Endothelial cell of umbilical vein (primary cell): Measurements from ENCODE around the gene POLR2F. TPM values are rescaled to one million over a fixed set of nuclear protein-coding genes. Genes with fewer than 3 reads are reported as not detected.
"Not testable (repeated sequence)": the region's sequence is repeated elsewhere in the genome, so short reads cannot be mapped to it uniquely, and the experiment has no call there.

ENCODE experiments used
- BruUV-seq: library from RNA; stranded (reverse); fragments of 400-500 nt; replicated peaks from 2 replicates; lab custom pipeline; 2021; lab: Mats Ljungman, UMichigan
- CTCF ChIA-PET: fragments of 300-600, 350-600 bp; sonication (Branson Sonifier 250); formaldehyde crosslinking; loops from one replicate; lab custom pipeline; 2021; ENCODE audit warnings: antibody characterized with exemption, inconsistent platforms; lab: Charles Lee
- POLR2A ChIA-PET: fragments of 300-600, 350-600 bp; sonication (Branson Sonifier 250); formaldehyde crosslinking; loops from one replicate; lab custom pipeline; 2021; ENCODE audit warnings: antibody characterized with exemption, inconsistent platforms; lab: Charles Lee
- DNase-seq: peaks from one replicate; pipeline ENCODE4 v3.0.0-alpha.2; 2011; ENCODE audit warnings: low read depth, low spot score
- FAIRE-seq: peaks from 2 replicates; lab custom pipeline; 2011; peaks lifted over from hg19 to GRCh38; lab: Jason Lieb, UNC
- H2AFZ ChIP-seq: 2 replicates; pipeline ENCODE4 v1.6.0; 2012; ENCODE audit warnings: low read depth, low read length, control low read depth, inconsistent platforms
- H3K27ac ChIP-seq: 2 replicates; pipeline ENCODE4 v1.5.1; 2011; ENCODE audit warnings: low read depth, mild to moderate bottlenecking, control low read depth, low read length, moderate library complexity; ENCODE audit not compliant: insufficient read depth
- H3K27me3 ChIP-seq, 2 experiments: 2 replicates each; pipeline versions ENCODE4 v1.6.0 to v1.6.1; 2011; ENCODE audit warnings: low read length in 2 of 2, mixed read lengths in 1 of 2; ENCODE audit not compliant: control insufficient read depth in 2 of 2, insufficient read depth in 2 of 2
- H3K36me3 ChIP-seq, 2 experiments: 2 replicates in 1 of 2; 3 replicates in 1 of 2; pipeline ENCODE4 v1.5.1; 2011; ENCODE audit warnings: low read length in 2 of 2, mild to moderate bottlenecking in 1 of 2, moderate library complexity in 1 of 2; ENCODE audit not compliant: control insufficient read depth in 2 of 2, insufficient read depth in 2 of 2; ENCODE audit errors: extremely low read depth in 1 of 2
- H3K4me1 ChIP-seq: 3 replicates; pipeline ENCODE4 v1.5.1; 2011; ENCODE audit warnings: mild to moderate bottlenecking, low read length; ENCODE audit not compliant: control insufficient read depth, insufficient read depth; ENCODE audit errors: extremely low read depth
- H3K4me2 ChIP-seq: 2 replicates; pipeline ENCODE4 v1.6.1; 2011; ENCODE audit warnings: low read length, control low read depth, mixed read lengths; ENCODE audit not compliant: insufficient read depth
- H3K4me3 ChIP-seq, 3 experiments: fragments of 200-600 bp in 1 of 3; sonication (generic), shearing (Covaris generic) in 1 of 3; replicated peaks in 1 of 3; 2 replicates each; pipeline ENCODE4 v1.5.1; 2011 to 2016; ENCODE audit warnings: control low read depth in 3 of 3, low read length in 3 of 3, mild to moderate bottlenecking in 2 of 3, inconsistent platforms in 1 of 3, low read depth in 1 of 3, moderate library complexity in 1 of 3; ENCODE audit not compliant: insufficient read depth in 1 of 3
- H3K79me2 ChIP-seq: 2 replicates; pipeline ENCODE4 v1.6.0; 2012; ENCODE audit warnings: low read length, inconsistent platforms; ENCODE audit not compliant: control insufficient read depth, insufficient read depth
- H3K9ac ChIP-seq: replicated peaks from 2 replicates; pipeline ENCODE3; 2011; ENCODE audit warnings: low read length, control low read depth; ENCODE audit not compliant: insufficient read depth; ENCODE audit errors: extremely low read depth
- H3K9me1 ChIP-seq: replicated peaks from 3 replicates; pipeline ENCODE4 v1.6.0; 2011; ENCODE audit warnings: mild to moderate bottlenecking, low read length; ENCODE audit not compliant: control insufficient read depth, insufficient read depth; ENCODE audit errors: extremely low read depth
- H3K9me3 ChIP-seq: replicated peaks from 2 replicates; pipeline ENCODE4 v1.5.1; 2012; ENCODE audit warnings: low read length, inconsistent platforms; ENCODE audit not compliant: control insufficient read depth, insufficient read depth
- H4K20me1 ChIP-seq: replicated peaks from 2 replicates; pipeline ENCODE3; 2011; ENCODE audit warnings: mild to moderate bottlenecking, low read length; ENCODE audit not compliant: control insufficient read depth, insufficient read depth; ENCODE audit errors: extremely low read depth
- GATA2 ChIP-seq: IDR thresholded peaks from 2 replicates; pipeline ENCODE4 v1.7.0; 2011; ENCODE audit warnings: low read depth, mild to moderate bottlenecking, moderate library complexity, mixed read lengths, low read length; ENCODE audit not compliant: insufficient read length, insufficient read depth
- JUN ChIP-seq: IDR thresholded peaks from 2 replicates; pipeline ENCODE4 v1.6.1; 2011; ENCODE audit warnings: borderline replicate concordance, low read depth; ENCODE audit not compliant: insufficient read length, insufficient read depth
- POLR2A ChIP-seq: IDR thresholded peaks from 2 replicates; pipeline ENCODE4 v1.6.1; 2012; ENCODE audit warnings: low read depth, mild to moderate bottlenecking, control low read depth, low read length
- POLR2AphosphoS5 ChIP-seq: IDR thresholded peaks from 2 replicates; pipeline ENCODE4 v1.6.1; 2012; ENCODE audit warnings: low read depth, mild to moderate bottlenecking, control low read depth, low read length, moderate library complexity; ENCODE audit not compliant: insufficient read depth
- dilution Hi-C: fragments of 300-500 bp; cut with MboI; formaldehyde crosslinking; loops from one replicate; pipeline ENCODE4 v1.15.0; 2019; ENCODE audit warnings: low sequenced_read_pairs; ENCODE audit not compliant: extremely low pct_ligation_motif_present
- intact Hi-C: fragments of 100-400 bp; cut with micrococcal nuclease; formaldehyde crosslinking; loops from one replicate; pipeline ENCODE4 v1.10.0; 2022
- polyA plus RNA-seq, 4 experiments: library from polyadenylated mRNA; depleted of rRNA in 3 of 4; stranded (reverse) in 3 of 4; unstranded in 1 of 4; fragments of >200 nt; gene quantifications; 2 replicates each; pipeline versions ENCODE4 v1.2.1 to v1.2.3, GENCODE V29; 2011 to 2012; ENCODE audit warnings: missing spikeins in 1 of 4
- total RNA-seq: library from RNA; stranded (reverse); gene quantifications from 2 replicates; pipeline ENCODE4 v1.2.3, GENCODE V29; 2021
- TF ChIP-seq, protein P1 (sequence below), 2 donors: IDR thresholded peaks; 1 replicate in 1 of 2; 2 replicates in 1 of 2; pipeline ENCODE4 v1.5.1; 2011; ENCODE audit warnings: low read length in 2 of 2, mild to moderate bottlenecking in 2 of 2, moderate library complexity in 2 of 2, control low read depth in 1 of 2, inconsistent platforms in 1 of 2, low read depth in 1 of 2; ENCODE audit not compliant: insufficient read depth in 1 of 2; ENCODE audit errors: extremely low read depth in 1 of 2

Gene POLR2F
- total and polyA plus RNA-seq, 2 donors (not counting 3 experiments of a cell fraction or from before 2014, with no cell fraction given), result 106 to 112 TPM

DNA sequence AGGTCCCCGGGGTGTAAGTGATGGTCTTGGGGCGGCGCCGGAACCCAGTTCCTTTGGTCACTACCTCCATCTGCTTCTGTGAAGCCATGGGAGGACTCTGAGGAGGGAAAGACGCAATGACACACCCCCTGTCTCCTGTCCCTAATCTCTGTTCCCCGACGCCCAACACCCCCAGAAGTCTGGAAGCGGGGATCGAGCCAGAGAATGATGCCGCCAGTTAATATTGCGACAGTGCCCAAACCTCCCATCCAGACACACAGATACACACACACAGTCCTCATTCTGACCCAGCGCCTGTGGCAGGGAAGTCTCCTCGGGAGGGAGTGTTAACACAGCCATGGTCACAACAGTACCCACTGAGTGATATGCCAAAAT lies 450 bp upstream of the POLR2F start:
- H3K79me2 ChIP-seq, result peaks cover 15% of the 10 kb centered on the region
- intact Hi-C loops, result loop anchor here (2.0 to 5.0 kb wide), 3 partner anchors 18 to 136 kb away; partner anchors contain the start of gene MICALL1
- H3K4me2 ChIP-seq, result peak overlapping the region; percentile 93
- no peaks in the 10 kb centered on the region for H4K20me1 ChIP-seq
- dilution Hi-C loops, result no loop called here
- H3K4me1 ChIP-seq, result peaks cover 14% of the 10 kb centered on the region
- H3K27ac ChIP-seq, result no peak overlapping the region
- H3K4me3 ChIP-seq, result peak overlapping the region; percentile 7 to 96 (median 54)
- ChIA-PET POLR2A (interaction anchor here (0.9 kb wide), 1 partner anchor 16 kb away, joined by 3 read pairs; no protein-coding TSS in a partner anchor), CTCF (interaction anchor here (0.9 to 1.3 kb wide), 6 partner anchors 13 to 136 kb away, joined by 3 to 6 read pairs (median 4); partner anchors contain the start of gene MICALL1)
- no peak for DNase-seq
- FAIRE-seq, result peak; percentile 43
- peak overlapping the region; percentile 42 for H2AFZ ChIP-seq
- peaks cover 7 to 12% of the 10 kb centered on the region in 2 experiments for H3K36me3 ChIP-seq
- H3K27me3 ChIP-seq, result no peaks in the 10 kb centered on the region
- TF ChIP-seq POLR2A (no peak), POLR2AphosphoS5 (no peak), GATA2 (no peak)
- H3K9me3 ChIP-seq, result no peaks in the 10 kb centered on the region
- TSS peak; percentile 28 for BruUV-seq
- no peaks in the 10 kb centered on the region for H3K9me1 ChIP-seq
- H3K9ac ChIP-seq, result peak overlapping the region; percentile 77

DNA sequence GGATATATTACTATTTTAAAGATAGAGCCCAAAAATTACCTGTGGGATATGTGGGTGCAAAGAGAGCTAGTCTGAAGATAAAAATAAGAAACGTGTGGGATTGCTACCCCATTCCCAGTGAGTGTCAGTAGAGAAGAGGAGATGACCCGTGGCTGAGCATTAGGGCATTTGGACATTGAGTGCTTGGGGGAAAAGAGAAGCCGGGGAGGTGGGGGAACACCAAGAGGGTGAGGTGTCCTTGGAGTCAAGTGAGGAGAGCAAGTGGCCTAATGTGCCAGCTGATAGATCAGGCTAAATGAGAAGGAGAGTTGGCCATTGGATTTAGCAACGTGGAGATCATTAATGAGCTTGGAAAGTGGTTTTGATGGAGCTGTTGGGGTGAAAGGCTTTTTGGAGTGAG lies 1.2 kb downstream of the POLR2F start:
- Histone ChIP-seq H2AFZ (no peak overlapping the region), H3K4me2 (peak overlapping the region; percentile 69), H3K27ac (no peak overlapping the region), H3K4me3 (peak overlapping the region in 1 of 3 experiments; percentile 54), H3K27me3 (no peaks in the 10 kb centered on the region), H4K20me1 (no peaks in the 10 kb centered on the region), H3K4me1 (peaks cover 14% of the 10 kb centered on the region), H3K9me3 (no peaks in the 10 kb centered on the region), H3K79me2 (peaks cover 15% of the 10 kb centered on the region), H3K9ac (peak overlapping the region; percentile 77), H3K9me1 (no peaks in the 10 kb centered on the region), H3K36me3 (peaks cover 7 to 18% of the 10 kb centered on the region in 2 experiments)
- dilution Hi-C loops (no loop called here), intact Hi-C loops (loop anchor here (5.0 kb wide), 2 partner anchors 47 to 137 kb away; partner anchors contain the start of gene MICALL1)
- POLR2A ChIA-PET, result interaction anchor here (0.6 to 0.7 kb wide), 3 partner anchors 18 to 735 kb away, joined by 3 to 4 read pairs (median 3); no protein-coding TSS in a partner anchor
- CTCF ChIA-PET, result interaction anchor here (0.7 to 2.4 kb wide), 6 partner anchors 8 to 68 kb away, joined by 3 to 10 read pairs (median 4); no protein-coding TSS in a partner anchor
- no TSS peak for BruUV-seq
- no peak for DNase-seq
- TF ChIP-seq JUN, result no peak
- TF ChIP-seq, protein P1, sequence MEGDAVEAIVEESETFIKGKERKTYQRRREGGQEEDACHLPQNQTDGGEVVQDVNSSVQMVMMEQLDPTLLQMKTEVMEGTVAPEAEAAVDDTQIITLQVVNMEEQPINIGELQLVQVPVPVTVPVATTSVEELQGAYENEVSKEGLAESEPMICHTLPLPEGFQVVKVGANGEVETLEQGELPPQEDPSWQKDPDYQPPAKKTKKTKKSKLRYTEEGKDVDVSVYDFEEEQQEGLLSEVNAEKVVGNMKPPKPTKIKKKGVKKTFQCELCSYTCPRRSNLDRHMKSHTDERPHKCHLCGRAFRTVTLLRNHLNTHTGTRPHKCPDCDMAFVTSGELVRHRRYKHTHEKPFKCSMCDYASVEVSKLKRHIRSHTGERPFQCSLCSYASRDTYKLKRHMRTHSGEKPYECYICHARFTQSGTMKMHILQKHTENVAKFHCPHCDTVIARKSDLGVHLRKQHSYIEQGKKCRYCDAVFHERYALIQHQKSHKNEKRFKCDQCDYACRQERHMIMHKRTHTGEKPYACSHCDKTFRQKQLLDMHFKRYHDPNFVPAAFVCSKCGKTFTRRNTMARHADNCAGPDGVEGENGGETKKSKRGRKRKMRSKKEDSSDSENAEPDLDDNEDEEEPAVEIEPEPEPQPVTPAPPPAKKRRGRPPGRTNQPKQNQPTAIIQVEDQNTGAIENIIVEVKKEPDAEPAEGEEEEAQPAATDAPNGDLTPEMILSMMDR (IDR thresholded peaks at IDR 0.05; ENCODE audit: extremely low read depth in 1 of 2, insufficient read depth in 1 of 2, low read depth in 1 of 2, low read length in 2 of 2), result no peak
- TF ChIP-seq GATA2, result no peak
- FAIRE-seq, result no peak

DNA sequence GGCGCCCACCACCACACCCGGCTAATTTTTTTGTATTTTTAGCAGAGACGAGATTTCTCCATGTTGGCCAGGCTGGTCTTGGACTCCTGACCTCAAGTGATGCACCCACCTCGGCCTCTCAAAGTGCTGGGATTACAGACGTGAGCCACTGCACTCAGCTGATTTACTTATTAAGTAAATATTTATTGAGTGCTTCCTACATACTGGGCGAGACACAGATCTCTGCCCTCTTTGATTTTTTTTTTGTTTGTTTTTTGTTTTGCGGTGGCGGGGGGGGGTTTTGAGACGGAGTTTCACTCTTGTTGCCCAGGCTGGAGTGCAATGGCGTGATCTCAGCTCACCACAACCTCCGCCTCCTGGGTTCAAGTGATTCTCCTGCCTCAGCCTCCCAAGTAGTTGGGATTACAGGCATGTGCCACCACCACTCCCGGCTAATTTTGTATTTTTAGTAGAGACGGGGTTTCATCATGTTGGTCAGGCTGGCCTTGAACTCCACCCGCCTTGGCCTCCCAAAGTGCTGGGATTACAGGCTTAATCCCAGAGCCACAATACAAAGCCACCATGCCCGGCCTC lies 2.4 kb downstream of the POLR2F start:
- H3K9ac ChIP-seq, dilution Hi-C loops, H4K20me1 ChIP-seq, POLR2A ChIA-PET, H3K9me3 ChIP-seq, FAIRE-seq, BruUV-seq, intact Hi-C loops, H2AFZ ChIP-seq, H3K4me2 ChIP-seq, H3K27me3 ChIP-seq, H3K27ac ChIP-seq, H3K4me3 ChIP-seq, DNase-seq, H3K9me1 ChIP-seq: not testable (repeated sequence)
- peaks cover 15% of the 10 kb centered on the region for H3K79me2 ChIP-seq
- H3K36me3 ChIP-seq, result peaks cover 7 to 20% of the 10 kb centered on the region in 2 experiments
- H3K4me1 ChIP-seq, result peaks cover 14% of the 10 kb centered on the region
- CTCF ChIA-PET, result interaction anchor here (2.2 to 2.4 kb wide), 2 partner anchors 9 to 15 kb away, joined by 4 to 10 read pairs; no protein-coding TSS in a partner anchor
